Glutamatergic neuron (in vitro differentiated cells): ENCODE measurements around the gene RHOJ. TPM values are rescaled to one million over a fixed set of nuclear protein-coding genes. Genes with fewer than 3 reads are reported as not detected.

Experiments used
- DNase-seq: peaks from one replicate; pipeline ENCODE4 v3.0.0; 2022
- H3K27ac Mint-ChIP-seq: one replicate; pipeline ENCODE4 v1.8.0; 2020; ENCODE audit warnings: mild to moderate bottlenecking, mixed read lengths, inconsistent platforms; ENCODE audit not compliant: unreplicated experiment
- H3K27me3 Mint-ChIP-seq: one replicate; pipeline ENCODE4 v1.8.0; 2020; ENCODE audit warnings: mild to moderate bottlenecking, moderate library complexity, mixed read lengths, inconsistent platforms; ENCODE audit not compliant: unreplicated experiment
- H3K36me3 Mint-ChIP-seq: one replicate; pipeline ENCODE4 v1.8.0; 2020; ENCODE audit warnings: mild to moderate bottlenecking, mixed read lengths, inconsistent platforms; ENCODE audit not compliant: unreplicated experiment
- H3K4me1 Mint-ChIP-seq: one replicate; pipeline ENCODE4 v1.8.0; 2020; ENCODE audit warnings: mild to moderate bottlenecking, low read depth, mixed read lengths, inconsistent platforms; ENCODE audit not compliant: unreplicated experiment
- H3K4me3 Mint-ChIP-seq: one replicate; pipeline ENCODE4 v1.8.0; 2020; ENCODE audit warnings: mild to moderate bottlenecking, mixed read lengths, inconsistent platforms; ENCODE audit not compliant: unreplicated experiment
- H3K9me3 Mint-ChIP-seq: one replicate; pipeline ENCODE4 v1.8.0; 2020; ENCODE audit warnings: mild to moderate bottlenecking, moderate library complexity, mixed read lengths, inconsistent platforms; ENCODE audit not compliant: unreplicated experiment
- CTCF ChIP-seq: fragments of 200-600 bp; sonication (generic); IDR thresholded peaks from one replicate; pipeline ENCODE4 v1.5.0; 2021; ENCODE audit not compliant: partially characterized antibody, unreplicated experiment
- total RNA-seq: library from RNA; stranded (reverse); fragmentation: NEBNext Ultra II Directional; extraction: Animal tissue kit (Norgen Biotek cat#: 25700); gene quantifications from one replicate; pipeline ENCODE4 v1.2.1, GENCODE V29; 2021; ENCODE audit not compliant: unreplicated experiment

RHOJ gene
- total RNA-seq, 1 donor from 2014 or later = not detected

- Mint-ChIP-seq H3K4me1 (peaks cover 6% of the 10 kb centered on the region), H3K4me3 (no peak overlapping the region), H3K9me3 (no peaks in the 10 kb centered on the region), H3K36me3 (no peaks in the 10 kb centered on the region), H3K27me3 (no peaks in the 10 kb centered on the region), H3K27ac (no peak overlapping the region)
- TF ChIP-seq CTCF = no peak
- DNase-seq = no peak
These were observed 53.1 kb downstream of the RHOJ start for GRCh38 chr14:63257299-63257698.

GRCh38 chr14:63262446-63262845, 58.2 kb downstream of the RHOJ start:
- no peaks in the 10 kb centered on the region for H3K27me3 Mint-ChIP-seq
- no peaks in the 10 kb centered on the region for H3K4me1 Mint-ChIP-seq
- no peak overlapping the region for H3K4me3 Mint-ChIP-seq
- no peak for TF ChIP-seq CTCF
- H3K36me3 Mint-ChIP-seq = no peaks in the 10 kb centered on the region
- H3K9me3 Mint-ChIP-seq = no peaks in the 10 kb centered on the region
- H3K27ac Mint-ChIP-seq = no peak overlapping the region
- no peak for DNase-seq

GRCh38 chr14:63266106-63266505, 61.9 kb downstream of the RHOJ start:
- no peaks in the 10 kb centered on the region for H3K9me3 Mint-ChIP-seq
- no peak for DNase-seq
- TF ChIP-seq CTCF = no peak
- H3K27me3 Mint-ChIP-seq = no peaks in the 10 kb centered on the region
- H3K27ac Mint-ChIP-seq = no peak overlapping the region
- H3K4me3 Mint-ChIP-seq = no peak overlapping the region
- no peaks in the 10 kb centered on the region for H3K36me3 Mint-ChIP-seq
- no peaks in the 10 kb centered on the region for H3K4me1 Mint-ChIP-seq

GRCh38 chr14:63267171-63267570, 62.9 kb downstream of the RHOJ start:
- DNase-seq = no peak
- TF ChIP-seq CTCF = no peak
- Mint-ChIP-seq H3K9me3 (no peaks in the 10 kb centered on the region), H3K36me3 (no peaks in the 10 kb centered on the region), H3K27ac (no peak overlapping the region), H3K27me3 (no peaks in the 10 kb centered on the region), H3K4me3 (no peak overlapping the region), H3K4me1 (no peaks in the 10 kb centered on the region)

- Mint-ChIP-seq H3K27me3 (no peaks in the 10 kb centered on the region), H3K27ac (no peak overlapping the region), H3K4me3 (no peak overlapping the region), H3K36me3 (no peaks in the 10 kb centered on the region), H3K9me3 (no peaks in the 10 kb centered on the region), H3K4me1 (no peaks in the 10 kb centered on the region)
- no peak for TF ChIP-seq CTCF
- no peak for DNase-seq
These were observed 64.5 kb downstream of the RHOJ start for GRCh38 chr14:63268771-63269170.
